ENCODE data around the gene COX7A2L.
"Not testable (repeated sequence)": the region's sequence is repeated elsewhere in the genome, so short reads cannot be mapped to it uniquely, and the experiment has no call there.

The COX7A2L gene

GRCh38 chr2:42338567-42339190, 22.3 kb downstream of the COX7A2L start:
- peak; percentile 54 to 87 for DNase-seq

- no peak for DNase-seq
Observed at GRCh38 chr2:42337846-42338566, 23.0 kb downstream of the COX7A2L start.

GRCh38 chr2:42337356-42337820, 23.6 kb downstream of the COX7A2L start:
- DNase-seq, result no peak

DNA sequence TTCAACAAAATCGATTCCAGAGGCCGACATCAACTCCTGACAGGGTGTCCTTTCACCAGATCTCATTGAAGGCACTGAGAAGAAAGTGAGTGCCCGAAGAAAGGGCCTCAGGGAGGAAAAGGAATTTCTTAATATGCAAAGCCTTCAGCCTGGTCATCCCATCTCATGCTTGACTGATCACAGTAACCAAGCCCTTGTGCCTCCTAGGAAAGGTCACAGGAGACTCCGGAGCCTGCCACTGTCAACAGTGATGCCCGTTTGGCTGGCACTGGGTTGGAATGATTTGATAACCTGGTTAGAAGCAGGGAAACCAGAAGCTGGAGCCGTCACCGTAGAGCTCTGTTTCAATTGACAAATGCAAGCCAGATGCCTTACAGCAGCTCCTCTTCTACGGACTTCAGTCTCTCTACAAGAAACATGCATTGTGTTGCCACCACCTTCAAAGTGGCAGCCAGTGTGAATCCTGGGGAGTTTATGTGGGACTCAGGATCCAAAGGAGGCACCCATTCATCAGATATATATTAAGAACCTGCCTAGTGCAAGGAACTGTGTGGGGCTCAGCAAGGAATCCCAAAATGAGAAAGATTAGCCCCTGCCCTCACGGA, 24.6 kb downstream of the COX7A2L start:
- DNase-seq, result no peak

DNA sequence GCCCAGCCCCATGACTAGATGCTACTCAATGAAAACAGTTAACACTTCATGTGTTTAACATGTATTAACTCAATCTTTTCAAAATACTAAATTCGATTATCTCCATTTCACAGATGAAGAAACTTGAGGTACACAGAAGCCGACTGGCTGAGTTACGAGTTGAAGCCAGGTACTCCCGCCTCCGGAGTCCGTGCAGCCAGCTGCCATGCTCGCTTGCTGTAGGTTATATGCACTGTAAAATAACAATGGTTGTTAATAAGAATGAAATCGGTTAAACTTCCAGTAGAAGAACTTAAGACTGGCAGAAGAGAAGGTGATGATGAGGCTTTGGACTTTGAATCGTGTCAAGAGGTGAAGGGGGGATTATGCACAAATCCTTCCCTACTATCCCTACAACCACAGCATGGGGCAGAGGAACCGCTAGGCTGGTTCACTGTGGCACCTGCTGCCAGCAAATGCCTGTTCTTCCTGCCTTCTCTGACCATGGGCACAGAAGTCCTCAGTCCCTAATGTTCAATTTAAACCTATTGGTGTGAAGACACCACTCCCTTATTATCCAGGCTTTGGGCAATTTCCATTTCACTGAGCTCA, 25.4 kb downstream of the COX7A2L start:
- no peak for DNase-seq

- DNase-seq, result not testable (repeated sequence)
Observed at GRCh38 chr2:42334865-42335264, 26.2 kb downstream of the COX7A2L start.

GRCh38 chr2:42334220-42334619, 26.8 kb downstream of the COX7A2L start:
- no peak for DNase-seq

DNA sequence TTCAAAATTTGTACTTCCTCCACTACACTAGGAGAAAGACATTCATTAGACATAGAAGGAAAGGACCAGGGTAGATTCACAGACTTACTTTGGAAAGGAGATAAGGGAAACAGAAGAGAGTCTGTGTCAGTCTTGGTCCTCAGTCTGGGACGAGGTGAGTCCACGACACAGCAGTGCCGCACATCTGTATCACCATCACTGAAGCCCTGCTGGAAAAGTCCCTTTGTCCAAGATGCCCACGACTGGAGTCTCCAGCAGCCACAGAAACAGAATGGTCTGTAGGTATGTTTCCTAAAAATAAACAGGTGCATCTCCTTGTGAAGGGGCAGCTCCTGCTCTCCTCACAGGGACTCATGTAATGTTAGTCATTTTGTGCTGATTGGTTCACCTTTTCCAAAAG, 27.4 kb downstream of the COX7A2L start:
- DNase-seq, result no peak

- DNase-seq, result no peak
Observed at GRCh38 chr2:42332575-42332974, 28.4 kb downstream of the COX7A2L start.

- DNase-seq, result no peak
Observed at GRCh38 chr2:42331569-42332284, 29.3 kb downstream of the COX7A2L start.

DNA sequence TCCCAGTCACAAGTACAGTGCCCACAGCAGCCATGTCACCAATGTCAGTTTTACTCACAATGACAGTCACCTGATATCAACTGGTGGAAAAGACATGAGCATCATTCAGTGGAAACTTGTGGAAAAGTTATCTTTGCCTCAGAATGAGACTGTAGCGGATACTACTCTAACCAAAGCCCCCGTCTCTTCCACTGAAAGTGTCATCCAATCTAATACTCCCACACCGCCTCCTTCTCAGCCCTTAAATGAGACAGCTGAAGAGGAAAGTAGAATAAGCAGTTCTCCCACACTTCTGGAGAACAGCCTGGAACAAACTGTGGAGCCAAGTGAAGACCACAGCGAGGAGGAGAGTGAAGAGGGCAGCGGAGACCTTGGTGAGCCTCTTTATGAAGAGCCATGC, 31.3 kb downstream of the COX7A2L start:
- DNase-seq, result no peak

DNA sequence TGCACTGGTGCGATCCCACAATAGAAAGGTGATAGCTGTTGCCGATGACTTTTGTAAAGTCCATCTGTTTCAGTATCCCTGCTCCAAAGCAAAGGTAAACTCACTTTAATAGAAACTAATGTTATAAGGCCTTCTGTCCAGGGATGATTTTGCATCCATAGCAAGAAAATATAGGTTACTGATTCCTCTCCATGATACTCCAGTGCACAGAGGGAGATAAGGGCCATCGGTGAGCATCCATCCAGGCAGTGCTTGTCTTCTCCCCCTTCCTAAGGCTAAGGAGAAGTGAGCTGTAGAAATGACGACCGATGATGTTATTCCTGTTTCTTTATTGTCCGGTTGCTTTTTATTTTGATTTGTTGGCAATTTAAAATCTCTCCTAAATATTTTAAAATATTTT, 32.1 kb downstream of the COX7A2L start:
- DNase-seq, result no peak

- DNase-seq, result peak in 1 of 2 experiments; percentile 34
Observed at GRCh38 chr2:42328148-42328833, 32.7 kb downstream of the COX7A2L start.

DNA sequence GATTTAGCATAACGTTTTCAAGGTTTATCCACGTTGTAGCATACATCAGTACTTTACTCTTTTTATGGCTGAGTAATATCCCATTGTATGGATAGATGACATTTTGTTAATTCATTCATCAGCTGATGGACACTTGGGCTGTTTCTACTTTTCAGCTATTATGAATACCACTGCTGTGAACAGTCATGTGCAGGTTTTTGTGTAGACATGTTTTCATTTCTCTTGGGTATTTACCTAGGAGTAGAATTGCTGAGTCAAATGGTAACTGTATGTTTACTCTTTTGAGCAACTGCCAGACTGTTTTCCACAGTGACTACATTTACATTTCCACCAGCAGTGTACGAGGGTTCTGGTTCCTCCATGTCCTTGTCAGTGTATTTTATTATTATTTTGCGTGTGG, 33.9 kb downstream of the COX7A2L start:
- no peak for DNase-seq

GRCh38 chr2:42325609-42326008, 35.4 kb downstream of the COX7A2L start:
- no peak for DNase-seq

DNA sequence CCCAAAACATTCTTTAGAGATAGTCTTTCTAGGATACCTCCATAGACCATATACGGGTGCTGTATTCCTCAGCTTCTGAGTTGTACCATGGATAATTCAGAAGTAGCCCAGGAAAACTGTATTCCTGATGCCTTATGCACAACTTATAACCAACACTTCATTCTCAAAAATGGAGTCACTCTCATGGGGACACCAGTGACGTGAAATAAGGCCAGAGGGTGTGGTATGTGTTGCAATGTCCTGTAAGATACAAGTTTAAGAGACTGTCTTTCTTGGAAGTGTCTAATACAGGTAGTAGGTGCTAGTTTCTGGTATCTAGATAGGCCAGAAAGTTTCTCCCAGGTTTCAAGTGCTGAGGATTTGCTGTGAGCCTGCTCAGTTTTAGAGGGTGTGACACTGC, 36.1 kb downstream of the COX7A2L start:
- no peak for DNase-seq

DNA sequence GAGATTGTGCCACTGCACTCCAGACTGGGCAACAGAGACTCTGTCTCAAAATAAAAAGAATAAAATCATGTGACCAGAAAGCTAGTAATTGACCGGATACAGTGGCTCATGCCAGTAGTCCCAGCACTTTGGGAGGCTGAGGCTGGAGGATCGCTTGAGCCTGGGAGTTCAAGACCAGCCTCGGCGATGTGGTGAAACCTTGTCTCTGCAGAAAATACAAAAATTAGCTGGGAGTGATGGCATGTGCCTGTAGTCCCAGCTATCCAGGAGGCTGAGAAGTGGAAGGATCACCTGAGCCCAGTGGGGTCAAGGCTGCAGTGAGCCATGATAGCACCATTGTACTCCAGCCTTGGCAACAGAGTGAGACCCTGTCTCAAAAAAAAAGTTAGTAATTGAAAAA, 36.8 kb downstream of the COX7A2L start:
- no peak for DNase-seq

DNA sequence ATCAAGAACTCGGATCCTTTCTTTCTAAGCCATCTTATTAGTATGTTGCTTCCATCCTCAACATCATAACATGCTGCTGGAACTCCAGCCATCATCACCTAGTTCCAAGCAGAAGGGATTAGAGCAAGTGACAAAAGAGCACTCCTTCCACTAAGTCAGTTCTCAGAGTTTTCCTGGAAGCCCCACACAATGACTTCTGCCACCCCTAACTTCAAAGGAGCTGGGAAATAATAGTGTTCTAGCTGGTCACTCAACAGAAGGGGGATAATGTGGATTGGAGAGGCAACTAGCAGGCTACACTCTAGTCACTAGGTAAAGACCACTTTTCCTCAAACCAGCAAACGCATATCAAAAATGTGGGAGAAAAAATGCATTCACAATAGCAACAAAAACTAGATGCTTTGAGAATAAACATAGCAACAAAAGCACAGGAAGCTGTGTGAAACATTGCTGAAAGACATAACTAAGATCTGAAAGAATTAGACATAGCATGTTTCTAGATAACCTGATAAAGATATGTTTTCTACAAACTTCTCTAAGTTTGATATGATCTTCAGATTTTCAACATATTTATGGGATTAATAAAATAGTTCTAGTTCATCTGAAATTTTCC, 39.5 kb downstream of the COX7A2L start:
- DNase-seq, result no peak

DNA sequence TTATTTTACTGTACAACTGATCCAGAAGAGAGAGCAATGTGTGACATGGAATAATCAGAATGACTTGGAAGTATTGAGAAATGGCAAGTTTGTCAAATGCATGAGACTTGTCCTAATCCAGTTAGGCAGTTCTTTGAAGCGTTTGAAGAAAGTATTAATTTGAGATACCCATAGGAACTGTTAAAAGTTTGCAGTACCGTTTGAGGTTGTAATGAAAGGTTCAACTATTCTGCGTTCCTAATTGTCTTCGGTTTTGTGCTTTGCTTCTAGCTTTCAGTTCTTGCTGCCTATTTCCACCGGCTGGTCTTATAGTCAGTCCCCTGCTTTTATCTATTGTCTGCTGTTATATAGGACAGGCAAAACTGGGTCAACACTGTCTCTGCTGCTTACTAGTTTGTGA, 41.8 kb downstream of the COX7A2L start:
- DNase-seq, result no peak

- peak in 1 of 2 experiments; percentile 6 for DNase-seq
Observed at GRCh38 chr2:42317945-42318344, 43.1 kb downstream of the COX7A2L start.

GRCh38 chr2:42317486-42317885, 43.5 kb downstream of the COX7A2L start:
- DNase-seq, result no peak

GRCh38 chr2:42316910-42317309, 44.1 kb downstream of the COX7A2L start:
- no peak for DNase-seq
